Cardiac fibroblast (primary cell): Measurements from ENCODE around the gene LRRC47.

Experiments used
- DNase-seq, 2 donors: peaks; one replicate each; pipeline versions ENCODE4 v3.0.0 to v3.0.0-alpha.2; 2010; ENCODE audit warnings: low read depth in 2 of 2
- H3K4me3 ChIP-seq, 2 donors: replicated peaks in 1 of 2; 1 replicate in 1 of 2; 2 replicates in 1 of 2; pipeline ENCODE4 v1.5.1; 2011; ENCODE audit warnings: low read depth in 2 of 2, low read length in 2 of 2, mild to moderate bottlenecking in 2 of 2, moderate library complexity in 1 of 2
- TF ChIP-seq, protein P1 (sequence below): IDR thresholded peaks from one replicate; pipeline ENCODE4 v1.5.1; 2011; ENCODE audit warnings: low read depth, mild to moderate bottlenecking, low read length, inconsistent platforms

LRRC47 gene

GRCh38 chr1:3738943-3739342 lies 57.4 kb downstream of the LRRC47 start:
- TF ChIP-seq, protein P1, sequence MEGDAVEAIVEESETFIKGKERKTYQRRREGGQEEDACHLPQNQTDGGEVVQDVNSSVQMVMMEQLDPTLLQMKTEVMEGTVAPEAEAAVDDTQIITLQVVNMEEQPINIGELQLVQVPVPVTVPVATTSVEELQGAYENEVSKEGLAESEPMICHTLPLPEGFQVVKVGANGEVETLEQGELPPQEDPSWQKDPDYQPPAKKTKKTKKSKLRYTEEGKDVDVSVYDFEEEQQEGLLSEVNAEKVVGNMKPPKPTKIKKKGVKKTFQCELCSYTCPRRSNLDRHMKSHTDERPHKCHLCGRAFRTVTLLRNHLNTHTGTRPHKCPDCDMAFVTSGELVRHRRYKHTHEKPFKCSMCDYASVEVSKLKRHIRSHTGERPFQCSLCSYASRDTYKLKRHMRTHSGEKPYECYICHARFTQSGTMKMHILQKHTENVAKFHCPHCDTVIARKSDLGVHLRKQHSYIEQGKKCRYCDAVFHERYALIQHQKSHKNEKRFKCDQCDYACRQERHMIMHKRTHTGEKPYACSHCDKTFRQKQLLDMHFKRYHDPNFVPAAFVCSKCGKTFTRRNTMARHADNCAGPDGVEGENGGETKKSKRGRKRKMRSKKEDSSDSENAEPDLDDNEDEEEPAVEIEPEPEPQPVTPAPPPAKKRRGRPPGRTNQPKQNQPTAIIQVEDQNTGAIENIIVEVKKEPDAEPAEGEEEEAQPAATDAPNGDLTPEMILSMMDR = no peak
- H3K4me3 ChIP-seq = no peak overlapping the region
- DNase-seq = no peak

DNA sequence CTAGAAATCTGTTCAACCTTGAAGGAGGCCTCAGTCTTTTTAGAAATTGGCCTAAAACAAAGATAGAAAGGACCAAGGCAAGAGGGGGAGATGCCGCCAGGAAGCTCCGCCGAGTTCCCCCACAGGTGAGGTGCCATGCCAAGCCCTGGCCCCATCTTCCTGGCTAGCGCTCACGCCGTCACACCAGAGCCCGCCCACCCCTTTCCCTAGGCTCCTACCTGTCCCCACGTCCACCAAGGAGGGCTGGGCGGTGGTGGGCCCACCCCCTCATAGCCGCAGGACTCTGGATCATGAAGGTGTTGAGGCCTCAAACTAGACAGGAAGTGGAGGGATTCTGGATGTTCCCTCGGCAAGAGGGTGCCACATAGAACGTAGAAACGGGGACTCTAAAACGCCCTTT lies 59.6 kb downstream of the LRRC47 start:
- no peak for DNase-seq
- TF ChIP-seq, protein P1 = no peak
- H3K4me3 ChIP-seq = no peak overlapping the region

GRCh38 chr1:3736131-3736561 lies 60.2 kb downstream of the LRRC47 start:
- TF ChIP-seq, protein P1 = no peak
- no peak overlapping the region for H3K4me3 ChIP-seq
- peak in 1 of 2 donors; percentile 75 for DNase-seq

DNA sequence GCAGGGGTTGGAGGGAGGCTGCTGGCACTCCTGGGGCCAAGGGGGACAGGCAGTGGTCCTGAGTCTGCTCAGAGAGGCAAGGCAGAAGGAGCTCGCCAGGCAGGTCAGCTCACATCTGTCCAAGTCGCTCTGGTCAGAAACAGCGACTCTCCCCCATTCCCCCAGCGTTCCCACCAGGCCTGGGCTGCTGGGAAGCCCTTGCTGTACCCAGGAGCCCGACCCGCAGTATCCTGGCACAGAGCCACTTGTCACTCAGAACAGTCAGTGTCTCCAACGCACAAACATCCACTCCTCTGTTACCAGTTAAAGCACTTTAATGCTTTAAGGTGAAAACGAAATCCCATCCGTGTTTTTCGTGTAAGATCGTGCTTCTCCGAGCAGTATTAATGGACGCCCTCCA lies 60.6 kb downstream of the LRRC47 start:
- DNase-seq = no peak
- TF ChIP-seq, protein P1 = no peak
- no peak overlapping the region for H3K4me3 ChIP-seq

DNA sequence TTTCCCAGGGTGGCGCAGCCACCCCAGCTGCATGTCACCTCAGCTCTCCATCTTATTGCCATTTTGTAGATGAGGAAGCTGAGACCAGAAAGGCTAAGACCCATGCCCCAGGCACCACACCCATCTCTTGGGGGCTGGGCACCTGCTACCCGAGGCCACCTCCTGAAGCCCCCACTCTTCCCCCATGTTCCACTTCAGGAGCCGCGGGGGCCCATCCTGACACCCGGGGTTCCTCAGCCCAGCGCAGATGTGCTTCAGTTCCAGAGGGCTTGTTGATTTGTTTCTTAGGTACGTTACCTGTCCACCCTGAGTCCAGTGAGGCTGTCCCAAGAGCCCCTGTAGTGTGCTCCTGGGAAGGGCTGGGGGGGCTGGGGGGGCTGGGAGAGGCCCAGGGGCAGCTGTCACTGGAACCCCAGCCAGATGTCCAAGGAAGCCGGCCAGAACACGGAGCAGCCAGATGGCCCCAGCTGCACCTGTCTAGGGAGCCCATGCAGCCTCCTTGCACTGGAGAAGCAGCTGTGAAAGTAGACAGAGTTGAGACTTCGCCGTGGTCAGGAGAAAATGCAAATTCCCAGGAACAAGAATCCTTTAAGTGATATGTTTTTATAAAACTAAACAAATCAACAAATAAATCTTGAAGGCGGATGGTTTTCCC lies 61.1 kb downstream of the LRRC47 start:
- TF ChIP-seq, protein P1 = no peak
- no peak overlapping the region for H3K4me3 ChIP-seq
- no peak for DNase-seq

DNA sequence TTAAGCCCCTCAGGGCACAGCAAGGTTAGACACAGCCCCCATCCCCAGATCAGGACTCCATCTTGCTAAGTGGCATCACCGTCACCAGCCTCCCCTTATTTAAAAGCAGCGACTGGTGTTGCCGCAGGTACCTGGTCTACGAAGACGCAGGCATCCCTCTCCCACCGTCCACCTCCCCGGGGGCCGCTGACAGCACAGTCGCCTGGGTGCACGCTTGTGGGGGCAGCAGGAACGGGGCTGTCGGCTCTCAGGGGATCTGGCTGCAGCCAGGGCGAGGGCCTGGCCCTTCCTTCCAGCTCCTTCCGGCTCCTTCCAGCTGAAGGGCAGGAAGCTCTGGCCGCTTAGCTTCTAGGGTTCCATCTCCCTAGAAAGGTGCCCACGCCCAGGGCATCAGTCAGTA lies 61.7 kb downstream of the LRRC47 start:
- no peak overlapping the region for H3K4me3 ChIP-seq
- no peak for DNase-seq
- TF ChIP-seq, protein P1 = no peak
